Glutamatergic neuron (in vitro differentiated cells): ENCODE results near the gene OTUD3. TPM values are rescaled to one million over a fixed set of nuclear protein-coding genes. Genes with fewer than 3 reads are reported as not detected.

Experiments used
- DNase-seq: peaks from one replicate; pipeline ENCODE4 v3.0.0; 2022
- H3K27ac Mint-ChIP-seq: one replicate; pipeline ENCODE4 v1.8.0; 2020; ENCODE audit warnings: mild to moderate bottlenecking, mixed read lengths, inconsistent platforms; ENCODE audit not compliant: unreplicated experiment
- H3K27me3 Mint-ChIP-seq: one replicate; pipeline ENCODE4 v1.8.0; 2020; ENCODE audit warnings: mild to moderate bottlenecking, moderate library complexity, mixed read lengths, inconsistent platforms; ENCODE audit not compliant: unreplicated experiment
- H3K36me3 Mint-ChIP-seq: one replicate; pipeline ENCODE4 v1.8.0; 2020; ENCODE audit warnings: mild to moderate bottlenecking, mixed read lengths, inconsistent platforms; ENCODE audit not compliant: unreplicated experiment
- H3K4me1 Mint-ChIP-seq: one replicate; pipeline ENCODE4 v1.8.0; 2020; ENCODE audit warnings: mild to moderate bottlenecking, low read depth, mixed read lengths, inconsistent platforms; ENCODE audit not compliant: unreplicated experiment
- H3K4me3 Mint-ChIP-seq: one replicate; pipeline ENCODE4 v1.8.0; 2020; ENCODE audit warnings: mild to moderate bottlenecking, mixed read lengths, inconsistent platforms; ENCODE audit not compliant: unreplicated experiment
- H3K9me3 Mint-ChIP-seq: one replicate; pipeline ENCODE4 v1.8.0; 2020; ENCODE audit warnings: mild to moderate bottlenecking, moderate library complexity, mixed read lengths, inconsistent platforms; ENCODE audit not compliant: unreplicated experiment
- CTCF ChIP-seq: fragments of 200-600 bp; sonication (generic); IDR thresholded peaks from one replicate; pipeline ENCODE4 v1.5.0; 2021; ENCODE audit not compliant: partially characterized antibody, unreplicated experiment
- total RNA-seq: library from RNA; stranded (reverse); fragmentation: NEBNext Ultra II Directional; extraction: Animal tissue kit (Norgen Biotek cat#: 25700); gene quantifications from one replicate; pipeline ENCODE4 v1.2.1, GENCODE V29; 2021; ENCODE audit not compliant: unreplicated experiment

Gene OTUD3
- total RNA-seq, 1 donor from 2014 or later = 11.4 TPM

- H3K36me3 Mint-ChIP-seq = peaks cover 8% of the 10 kb centered on the region
- no peak for TF ChIP-seq CTCF
- H3K9me3 Mint-ChIP-seq = no peaks in the 10 kb centered on the region
- peaks cover 5% of the 10 kb centered on the region for H3K4me1 Mint-ChIP-seq
- no peak overlapping the region for H3K4me3 Mint-ChIP-seq
- no peak overlapping the region for H3K27ac Mint-ChIP-seq
- H3K27me3 Mint-ChIP-seq = no peaks in the 10 kb centered on the region
- DNase-seq = no peak
Measured at GRCh38 chr1:19892628-19893168, 10.5 kb downstream of the OTUD3 start.

GRCh38 chr1:19893687-19894086, 11.5 kb downstream of the OTUD3 start:
- H3K4me3 Mint-ChIP-seq = no peak overlapping the region
- H3K36me3 Mint-ChIP-seq = peaks cover 8% of the 10 kb centered on the region
- no peaks in the 10 kb centered on the region for H3K27me3 Mint-ChIP-seq
- no peak for DNase-seq
- no peak overlapping the region for H3K27ac Mint-ChIP-seq
- TF ChIP-seq CTCF = no peak
- H3K9me3 Mint-ChIP-seq = no peaks in the 10 kb centered on the region
- peaks cover 5% of the 10 kb centered on the region for H3K4me1 Mint-ChIP-seq

GRCh38 chr1:19894218-19894617, 12.0 kb downstream of the OTUD3 start:
- Mint-ChIP-seq H3K27ac (no peak overlapping the region), H3K36me3 (peaks cover 8% of the 10 kb centered on the region), H3K4me1 (peaks cover 5% of the 10 kb centered on the region), H3K27me3 (no peaks in the 10 kb centered on the region), H3K4me3 (no peak overlapping the region), H3K9me3 (no peaks in the 10 kb centered on the region)
- TF ChIP-seq CTCF = no peak
- DNase-seq = no peak

GRCh38 chr1:19901653-19902052, 19.5 kb downstream of the OTUD3 start:
- no peak overlapping the region for H3K27ac Mint-ChIP-seq
- no peaks in the 10 kb centered on the region for H3K4me1 Mint-ChIP-seq
- no peak for DNase-seq
- no peaks in the 10 kb centered on the region for H3K36me3 Mint-ChIP-seq
- TF ChIP-seq CTCF = no peak
- H3K27me3 Mint-ChIP-seq = no peaks in the 10 kb centered on the region
- H3K9me3 Mint-ChIP-seq = no peaks in the 10 kb centered on the region
- H3K4me3 Mint-ChIP-seq = no peak overlapping the region

- no peak for TF ChIP-seq CTCF
- DNase-seq = no peak
- Mint-ChIP-seq H3K36me3 (no peaks in the 10 kb centered on the region), H3K27ac (no peak overlapping the region), H3K27me3 (no peaks in the 10 kb centered on the region), H3K4me1 (no peaks in the 10 kb centered on the region), H3K4me3 (no peak overlapping the region), H3K9me3 (no peaks in the 10 kb centered on the region)
Measured at GRCh38 chr1:19903621-19904020, 21.4 kb downstream of the OTUD3 start.
